GM23338 (cell line): ENCODE data around the gene APOBEC3A. TPM values are rescaled to one million over a fixed set of nuclear protein-coding genes. Genes with fewer than 3 reads are reported as not detected.

Experiments used
- ATAC-seq: fragments of 200-7000 bp; cut with Tn5 transposase; 3 replicates; pipeline ENCODE4 v1.9.1; 2020
- DNase-seq: peaks from one replicate; pipeline ENCODE4 v3.0.0-alpha.2; 2015; ENCODE audit warnings: low spot score
- H2AFZ ChIP-seq: fragments of 200-600 bp; sonication (generic); 2 replicates; pipeline ENCODE4 v1.8.0; 2016; ENCODE audit warnings: antibody characterized with exemption, mild to moderate bottlenecking, moderate library complexity
- H3F3A ChIP-seq: fragments of 200-600 bp; sonication (generic); replicated peaks from 2 replicates; pipeline ENCODE4 v1.8.0; 2017; ENCODE audit warnings: antibody characterized with exemption, mixed run types, low read depth
- H3K27ac ChIP-seq: fragments of 200-600 bp; sonication (generic); 2 replicates; pipeline ENCODE4 v1.6.1; 2016; ENCODE audit warnings: low read depth
- H3K27me3 ChIP-seq: fragments of 200-600 bp; sonication (generic); 2 replicates; pipeline ENCODE4 v1.8.0; 2016; ENCODE audit warnings: mild to moderate bottlenecking, mixed run types, moderate library complexity; ENCODE audit not compliant: insufficient read depth
- H3K36me3 ChIP-seq: fragments of 200-600 bp; sonication (generic); 2 replicates; pipeline ENCODE4 v1.8.0; 2016; ENCODE audit warnings: mild to moderate bottlenecking; ENCODE audit not compliant: insufficient read depth
- H3K4me1 ChIP-seq: fragments of 200-600 bp; sonication (generic); 2 replicates; pipeline ENCODE4 v1.8.0; 2016; ENCODE audit warnings: mild to moderate bottlenecking, moderate library complexity; ENCODE audit not compliant: insufficient read depth
- H3K4me2 ChIP-seq: fragments of 200-600 bp; sonication (generic); 2 replicates; pipeline ENCODE4 v1.7.1; 2017; ENCODE audit warnings: mixed run types
- H3K4me3 ChIP-seq: fragments of 200-600 bp; sonication (generic); 2 replicates; pipeline ENCODE4 v1.6.1; 2016; ENCODE audit warnings: mixed run types
- H3K79me2 ChIP-seq: fragments of 200-600 bp; sonication (generic); replicated peaks from 2 replicates; pipeline ENCODE4 v1.8.0; 2017; ENCODE audit warnings: mild to moderate bottlenecking; ENCODE audit not compliant: insufficient read depth
- H3K9me2 ChIP-seq: fragments of 200-600 bp; sonication (generic); 2 replicates; pipeline ENCODE4 v1.8.0; 2017; ENCODE audit not compliant: insufficient read depth
- H4K20me1 ChIP-seq: fragments of 200-600 bp; sonication (generic); replicated peaks from 2 replicates; pipeline ENCODE4 v1.8.0; 2017; ENCODE audit warnings: mild to moderate bottlenecking; ENCODE audit not compliant: insufficient read depth
- H3K27ac Mint-ChIP-seq: 2 replicates; pipeline ENCODE4 v1.8.0; 2020; ENCODE audit warnings: inconsistent platforms, mild to moderate bottlenecking, moderate library complexity, mixed read lengths
- H3K27me3 Mint-ChIP-seq: 3 replicates; pipeline ENCODE4 v1.8.0; 2022; ENCODE audit warnings: low read depth, mild to moderate bottlenecking, moderate library complexity, mixed read lengths, inconsistent platforms; ENCODE audit not compliant: insufficient read depth, poor library complexity
- H3K36me3 Mint-ChIP-seq: 3 replicates; pipeline ENCODE4 v1.8.0; 2021; ENCODE audit warnings: low read depth, mild to moderate bottlenecking, inconsistent platforms, moderate library complexity, mixed read lengths
- H3K4me1 Mint-ChIP-seq: 3 replicates; pipeline ENCODE4 v1.8.0; 2020; ENCODE audit warnings: mild to moderate bottlenecking, inconsistent platforms, mixed read lengths
- H3K4me3 Mint-ChIP-seq: 3 replicates; pipeline ENCODE4 v1.8.0; 2021; ENCODE audit warnings: moderate library complexity, mild to moderate bottlenecking, inconsistent platforms, mixed read lengths
- H3K9me3 Mint-ChIP-seq: 3 replicates; pipeline ENCODE4 v1.8.0; 2020; ENCODE audit warnings: moderate library complexity, mild to moderate bottlenecking, inconsistent platforms, mixed read lengths
- CREB1 ChIP-seq: fragments of 250-450 bp; sonication (Bioruptor Pico); IDR thresholded peaks from 2 replicates; pipeline ENCODE4 v1.5.0; 2020; ENCODE audit warnings: low read depth, mild to moderate bottlenecking, moderate library complexity
- ETS1 ChIP-seq: IDR thresholded peaks from 2 replicates; pipeline ENCODE4 v1.6.1; 2016; ENCODE audit warnings: antibody characterized with exemption
- JUNB ChIP-seq: IDR thresholded peaks from one replicate; pipeline ENCODE4 v1.6.1; 2016; ENCODE audit warnings: antibody characterized with exemption; ENCODE audit not compliant: unreplicated experiment
- NANOG ChIP-seq: IDR thresholded peaks from 2 replicates; pipeline ENCODE4 v1.6.1; 2016; ENCODE audit warnings: antibody characterized with exemption, borderline replicate concordance
- POLR2AphosphoS5 ChIP-seq: IDR thresholded peaks from 2 replicates; pipeline ENCODE4 v1.6.1; 2016; ENCODE audit warnings: antibody characterized with exemption, low read depth
- STAT1 ChIP-seq: IDR thresholded peaks from one replicate; pipeline ENCODE4 v1.6.1; 2016; ENCODE audit warnings: antibody characterized with exemption; ENCODE audit not compliant: unreplicated experiment
- ZNF114 ChIP-seq: fragments of 250-450 bp; sonication (Bioruptor Pico); IDR thresholded peaks from 2 replicates; pipeline ENCODE4 v1.5.0; 2020; ENCODE audit warnings: mild to moderate bottlenecking, moderate library complexity
- ZNF331 ChIP-seq: fragments of 250-450 bp; sonication (Bioruptor Pico); IDR thresholded peaks from 2 replicates; pipeline ENCODE4 v1.5.0; 2020; ENCODE audit warnings: low read depth, mild to moderate bottlenecking, moderate library complexity
- polyA plus RNA-seq: library from polyadenylated mRNA; unstranded; fragments of >200 nt; fragmentation: Nextera tagmentation; extraction: Ambion mirVana; gene quantifications from 2 replicates; pipeline ENCODE4 v1.2.1, GENCODE V29; 2016
- total RNA-seq: library from RNA; depleted of rRNA; stranded (reverse); fragments of >200 nt; shearing (Covaris generic); gene quantifications from 2 replicates; pipeline ENCODE4 v1.2.3, GENCODE V29; 2014
- TF ChIP-seq, protein P1 (sequence below), 2 experiments: fragments of 200-600 bp in 1 of 2; sonication (generic) in 1 of 2; conservative IDR thresholded peaks; 2 replicates each; pipeline versions ENCODE4 v1.5.1 to v1.6.1; 2016 to 2017; ENCODE audit warnings: antibody characterized with exemption in 2 of 2, low read depth in 2 of 2, mild to moderate bottlenecking in 2 of 2, moderate library complexity in 1 of 2
- TF ChIP-seq, protein P2 (sequence below): IDR thresholded peaks from one replicate; pipeline ENCODE4 v1.6.1; 2018; ENCODE audit warnings: antibody characterized with exemption; ENCODE audit not compliant: unreplicated experiment

APOBEC3A gene
- total and polyA plus RNA-seq, 2 experiments from 2014 or later: 0.21 TPM; not detected in 1

DNA sequence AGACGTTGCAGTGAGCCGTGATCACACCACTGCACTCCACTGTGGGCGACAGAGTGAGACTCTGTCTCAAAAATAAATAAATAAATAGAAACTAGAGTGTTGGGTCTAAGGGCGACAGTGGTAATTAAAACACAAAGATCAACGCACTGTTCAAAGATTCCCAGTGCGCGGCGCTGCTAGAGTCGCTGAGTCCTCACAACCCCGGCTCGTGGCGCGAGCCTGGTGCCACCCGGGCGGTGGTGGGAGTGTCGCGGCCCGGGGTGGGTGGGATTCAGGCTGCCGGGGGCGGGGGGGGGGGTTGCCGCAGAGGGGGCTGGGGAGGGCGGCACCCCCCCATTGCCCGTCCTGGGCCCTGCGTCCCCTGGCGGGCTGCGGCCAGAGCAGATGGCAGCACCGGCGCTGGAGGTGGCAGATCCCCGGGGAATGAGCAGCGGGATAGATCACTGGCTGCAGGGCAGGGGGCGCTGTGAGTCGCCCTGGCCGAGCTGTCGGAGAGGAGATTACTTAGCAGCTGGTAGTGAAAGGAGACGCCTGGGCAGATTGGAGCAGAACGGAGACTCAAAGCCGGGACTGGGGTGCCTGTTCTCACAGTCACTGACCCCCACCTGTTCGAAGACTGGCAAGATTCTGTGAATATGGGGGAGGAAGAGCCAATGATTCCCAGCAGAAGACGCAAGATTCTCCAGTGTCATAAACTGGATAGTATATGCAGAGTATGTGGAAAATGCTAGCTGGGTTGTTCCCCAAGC, 30.2 kb upstream of the APOBEC3A start:
- Histone ChIP-seq H2AFZ (peak overlapping the region; percentile 86), H3K27ac (no peak overlapping the region)

GRCh38 chr22:38930512-38930911, 26.9 kb upstream of the APOBEC3A start:
- ATAC-seq: no peak
- Histone ChIP-seq H4K20me1 (no peaks in the 10 kb centered on the region), H2AFZ (no peak overlapping the region), H3K4me1 (no peaks in the 10 kb centered on the region; the same call in 1 of the 2 replicates), H3K9me2 (no peaks in the 10 kb centered on the region), H3K36me3 (no peaks in the 10 kb centered on the region), H3K79me2 (no peaks in the 10 kb centered on the region), H3K27me3 (no peaks in the 10 kb centered on the region), H3F3A (no peaks in the 10 kb centered on the region), H3K4me2 (no peak overlapping the region), H3K4me3 (no peak overlapping the region), H3K27ac (no peak overlapping the region)
- TF ChIP-seq ZNF331 (CRISPR knock-in tag) (no peak), POLR2AphosphoS5 (no peak), ZNF114 (CRISPR knock-in tag) (no peak), NANOG (no peak), STAT1 (no peak), JUNB (no peak)
- TF ChIP-seq, protein P1, sequence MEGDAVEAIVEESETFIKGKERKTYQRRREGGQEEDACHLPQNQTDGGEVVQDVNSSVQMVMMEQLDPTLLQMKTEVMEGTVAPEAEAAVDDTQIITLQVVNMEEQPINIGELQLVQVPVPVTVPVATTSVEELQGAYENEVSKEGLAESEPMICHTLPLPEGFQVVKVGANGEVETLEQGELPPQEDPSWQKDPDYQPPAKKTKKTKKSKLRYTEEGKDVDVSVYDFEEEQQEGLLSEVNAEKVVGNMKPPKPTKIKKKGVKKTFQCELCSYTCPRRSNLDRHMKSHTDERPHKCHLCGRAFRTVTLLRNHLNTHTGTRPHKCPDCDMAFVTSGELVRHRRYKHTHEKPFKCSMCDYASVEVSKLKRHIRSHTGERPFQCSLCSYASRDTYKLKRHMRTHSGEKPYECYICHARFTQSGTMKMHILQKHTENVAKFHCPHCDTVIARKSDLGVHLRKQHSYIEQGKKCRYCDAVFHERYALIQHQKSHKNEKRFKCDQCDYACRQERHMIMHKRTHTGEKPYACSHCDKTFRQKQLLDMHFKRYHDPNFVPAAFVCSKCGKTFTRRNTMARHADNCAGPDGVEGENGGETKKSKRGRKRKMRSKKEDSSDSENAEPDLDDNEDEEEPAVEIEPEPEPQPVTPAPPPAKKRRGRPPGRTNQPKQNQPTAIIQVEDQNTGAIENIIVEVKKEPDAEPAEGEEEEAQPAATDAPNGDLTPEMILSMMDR (conservative IDR thresholded peaks at IDR 0.05; ENCODE audit: low read depth in 2 of 2): no peak
- TF ChIP-seq, protein P2, sequence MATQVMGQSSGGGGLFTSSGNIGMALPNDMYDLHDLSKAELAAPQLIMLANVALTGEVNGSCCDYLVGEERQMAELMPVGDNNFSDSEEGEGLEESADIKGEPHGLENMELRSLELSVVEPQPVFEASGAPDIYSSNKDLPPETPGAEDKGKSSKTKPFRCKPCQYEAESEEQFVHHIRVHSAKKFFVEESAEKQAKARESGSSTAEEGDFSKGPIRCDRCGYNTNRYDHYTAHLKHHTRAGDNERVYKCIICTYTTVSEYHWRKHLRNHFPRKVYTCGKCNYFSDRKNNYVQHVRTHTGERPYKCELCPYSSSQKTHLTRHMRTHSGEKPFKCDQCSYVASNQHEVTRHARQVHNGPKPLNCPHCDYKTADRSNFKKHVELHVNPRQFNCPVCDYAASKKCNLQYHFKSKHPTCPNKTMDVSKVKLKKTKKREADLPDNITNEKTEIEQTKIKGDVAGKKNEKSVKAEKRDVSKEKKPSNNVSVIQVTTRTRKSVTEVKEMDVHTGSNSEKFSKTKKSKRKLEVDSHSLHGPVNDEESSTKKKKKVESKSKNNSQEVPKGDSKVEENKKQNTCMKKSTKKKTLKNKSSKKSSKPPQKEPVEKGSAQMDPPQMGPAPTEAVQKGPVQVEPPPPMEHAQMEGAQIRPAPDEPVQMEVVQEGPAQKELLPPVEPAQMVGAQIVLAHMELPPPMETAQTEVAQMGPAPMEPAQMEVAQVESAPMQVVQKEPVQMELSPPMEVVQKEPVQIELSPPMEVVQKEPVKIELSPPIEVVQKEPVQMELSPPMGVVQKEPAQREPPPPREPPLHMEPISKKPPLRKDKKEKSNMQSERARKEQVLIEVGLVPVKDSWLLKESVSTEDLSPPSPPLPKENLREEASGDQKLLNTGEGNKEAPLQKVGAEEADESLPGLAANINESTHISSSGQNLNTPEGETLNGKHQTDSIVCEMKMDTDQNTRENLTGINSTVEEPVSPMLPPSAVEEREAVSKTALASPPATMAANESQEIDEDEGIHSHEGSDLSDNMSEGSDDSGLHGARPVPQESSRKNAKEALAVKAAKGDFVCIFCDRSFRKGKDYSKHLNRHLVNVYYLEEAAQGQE: no peak
- Mint-ChIP-seq H3K36me3 (no peaks in the 10 kb centered on the region), H3K4me1 (peaks cover 6% of the 10 kb centered on the region; the same call in 2 of the 3 replicates), H3K9me3 (no peaks in the 10 kb centered on the region; the same call in 2 of the 3 replicates), H3K27me3 (peaks cover 2% of the 10 kb centered on the region), H3K4me3 (no peak overlapping the region), H3K27ac (no peak overlapping the region)
- no peak for DNase-seq

More for the DNA sequence above, 30.2 kb upstream of the APOBEC3A start:
- peak; percentile 97 for ATAC-seq
- no peaks in the 10 kb centered on the region for H3K36me3 Mint-ChIP-seq
- H3K9me3 Mint-ChIP-seq: no peaks in the 10 kb centered on the region
- H3K4me3 Mint-ChIP-seq: peak overlapping the region; percentile 66
- DNase-seq: peak; percentile 91
- H3F3A ChIP-seq: no peaks in the 10 kb centered on the region
- no peaks in the 10 kb centered on the region for H3K36me3 ChIP-seq
- H3K27me3 ChIP-seq: no peaks in the 10 kb centered on the region
- no peaks in the 10 kb centered on the region; the same call in 1 of the 2 replicates for H3K4me1 ChIP-seq
- H3K4me3 ChIP-seq: peak overlapping the region; percentile 46; the same call in 1 of the 2 replicates
- H3K4me1 Mint-ChIP-seq: peaks cover 12% of the 10 kb centered on the region
- peak overlapping the region; percentile 65; the same call in 1 of the 2 replicates for H3K4me2 ChIP-seq
- no peaks in the 10 kb centered on the region for H3K79me2 ChIP-seq
- H4K20me1 ChIP-seq: no peaks in the 10 kb centered on the region
- no peak overlapping the region for H3K27ac Mint-ChIP-seq
- TF ChIP-seq CREB1 (CRISPR knock-in tag) (no peak), ETS1 (no peak)
- TF ChIP-seq, protein P1 (conservative IDR thresholded peaks at IDR 0.05; ENCODE audit: low read depth in 2 of 2): peak; percentile 62 to 87
- no peaks in the 10 kb centered on the region for H3K9me2 ChIP-seq
- H3K27me3 Mint-ChIP-seq: peaks cover 2% of the 10 kb centered on the region
